HG02588 (cell line): ENCODE data around the gene RAI2.

ENCODE experiments used
- ATAC-seq: cut with Tn5 transposase; IDR thresholded peaks from one replicate; pipeline ENCODE4 v1.9.1; 2021; ENCODE audit warnings: mild to moderate bottlenecking, moderate library complexity; ENCODE audit not compliant: unreplicated experiment

RAI2 gene

DNA sequence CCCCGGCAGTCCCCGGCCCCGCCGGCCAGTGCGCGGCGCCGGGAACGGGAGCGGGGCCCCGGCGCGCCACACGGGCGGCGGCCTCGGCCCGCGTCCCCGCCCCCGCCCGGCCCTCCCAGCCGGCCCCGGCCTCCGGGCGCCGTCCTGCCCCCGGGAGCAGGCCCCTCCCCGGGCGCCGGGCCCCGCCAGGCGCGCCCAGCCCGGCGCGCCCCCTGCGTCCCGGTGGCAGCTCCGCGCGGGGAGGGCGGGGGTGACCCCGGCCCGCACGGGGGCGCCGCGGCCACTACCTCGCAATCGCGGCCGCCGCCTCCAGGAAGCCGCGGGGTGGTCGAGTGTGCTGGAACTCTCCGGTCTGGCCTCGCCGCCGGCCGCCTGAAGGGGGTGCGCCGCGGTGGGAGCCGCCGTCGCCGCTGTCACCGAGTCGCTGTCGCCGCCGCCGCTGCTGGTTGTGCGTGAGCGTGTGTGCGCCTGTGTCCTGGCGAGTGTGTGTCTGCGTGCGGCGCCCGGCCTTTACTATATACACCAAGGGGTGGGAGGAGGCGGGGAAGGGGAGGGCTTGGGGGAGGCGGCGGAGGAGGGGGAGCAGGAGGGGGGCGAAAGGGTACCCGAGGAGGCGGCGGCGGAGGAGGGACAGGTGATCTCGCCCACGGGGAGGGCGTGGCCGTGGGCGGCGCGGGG is at the start of gene RAI2:
Gene RAI2 (minus strand): TSS at position 488 of the 678 bp plus-strand sequence. CDS start 59,288 bp downstream, outside the sequence.
- ATAC-seq = no peak

DNA sequence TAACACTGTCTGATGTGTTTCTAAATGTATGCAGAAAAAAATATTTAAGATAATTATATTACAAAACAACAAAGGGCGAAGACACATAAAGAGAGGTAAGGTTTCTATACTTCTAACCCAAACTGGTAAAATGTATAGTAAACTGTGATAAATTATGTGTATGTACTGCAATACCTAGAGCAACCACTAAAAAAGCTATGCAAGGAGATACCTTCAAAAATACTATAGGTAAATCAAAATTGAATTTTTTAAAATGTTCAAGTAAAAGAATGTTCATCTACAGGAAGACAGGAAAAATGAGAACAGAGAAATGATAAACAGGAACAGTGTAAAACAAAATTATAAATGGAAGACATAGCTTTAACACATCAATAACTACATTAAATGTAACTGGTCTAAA is 27.3 kb upstream of the RAI2 start:
- ATAC-seq = no peak

DNA sequence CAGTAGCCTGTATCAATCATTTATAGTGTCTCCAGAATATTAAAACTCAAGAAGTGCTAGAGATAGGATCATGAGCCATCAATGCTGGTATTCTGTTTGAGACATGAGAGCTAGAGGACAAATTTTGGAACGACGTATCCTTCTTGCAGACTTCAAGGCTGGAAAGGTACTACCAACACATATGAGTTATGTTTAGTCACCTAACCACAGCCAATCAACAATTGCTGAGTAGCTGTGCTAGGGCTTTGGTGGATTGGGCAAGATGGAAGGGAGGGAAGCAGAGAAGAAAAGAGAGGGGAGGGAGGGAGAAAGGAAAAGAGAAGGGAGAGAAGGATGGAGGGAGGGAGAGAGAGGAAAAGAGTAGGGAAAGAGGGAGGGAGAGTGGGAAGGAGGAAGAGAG is 21.6 kb upstream of the RAI2 start:
- ATAC-seq = no peak

DNA sequence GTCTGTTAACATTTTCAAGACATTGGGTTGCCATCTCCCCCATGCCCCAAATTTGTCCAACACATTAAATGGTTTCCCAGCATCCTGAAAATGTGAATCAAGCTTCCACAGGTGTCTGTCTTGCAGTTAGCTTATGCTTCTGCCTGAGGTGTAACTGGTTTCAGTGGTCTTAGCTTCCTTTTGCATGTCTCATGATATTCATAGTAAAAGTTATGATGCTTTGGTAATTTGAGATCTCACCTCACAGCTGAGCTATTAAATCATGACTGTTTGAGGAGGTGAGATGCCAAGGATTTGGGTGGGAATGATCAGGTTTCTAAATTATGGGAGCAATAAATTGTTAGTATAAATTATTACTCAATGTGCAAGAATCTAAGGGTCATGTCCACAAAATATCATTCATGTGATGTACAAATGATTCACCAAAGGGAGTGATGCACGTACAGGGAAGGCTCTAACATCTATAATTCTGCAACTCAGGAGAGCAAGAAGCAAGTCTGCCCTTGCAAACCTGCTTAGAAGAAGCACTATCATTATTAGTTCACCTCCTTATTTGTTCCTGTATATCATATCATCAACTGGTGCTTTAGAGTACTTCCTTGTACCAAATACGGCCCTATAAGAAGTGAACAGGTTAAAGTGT is 17.1 kb upstream of the RAI2 start:
- ATAC-seq = no peak

DNA sequence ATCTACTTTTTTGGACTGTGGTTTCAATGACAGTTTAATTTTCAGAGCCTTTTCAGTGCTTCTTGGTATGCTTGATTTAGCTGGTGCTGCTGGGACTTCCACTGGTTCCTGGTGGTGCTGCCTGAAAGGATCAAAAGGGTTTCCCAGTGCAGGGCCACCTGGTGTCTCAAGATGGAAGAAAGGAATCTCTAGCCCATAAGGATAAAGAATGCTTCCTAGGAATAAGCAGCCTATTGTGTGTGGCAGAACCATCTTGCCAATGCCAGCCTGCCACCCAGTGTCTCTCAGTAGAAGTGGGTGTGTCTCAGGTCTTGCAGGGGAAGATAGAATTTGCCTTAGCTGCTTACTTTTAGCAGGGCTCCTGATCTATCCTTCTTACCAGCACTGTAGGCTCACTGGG is 15.0 kb upstream of the RAI2 start:
- ATAC-seq = no peak

DNA sequence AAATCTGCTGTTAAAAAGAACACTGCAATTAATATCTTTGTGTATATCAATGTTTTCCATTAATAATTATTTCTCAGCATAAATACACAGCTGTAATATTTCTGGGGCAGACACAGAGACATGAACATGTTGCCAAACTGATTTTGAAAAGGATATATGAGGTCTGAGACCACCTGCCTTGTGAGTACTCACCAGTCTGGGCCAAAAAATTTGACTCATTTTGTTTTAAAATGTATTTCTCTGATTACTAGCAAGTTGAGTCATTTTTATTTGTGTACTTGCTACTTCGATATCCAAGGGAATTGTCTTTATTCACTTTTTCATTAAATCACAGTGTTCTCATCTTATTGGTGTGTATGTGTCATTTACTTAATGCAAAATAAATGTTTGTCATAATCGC is 8.5 kb upstream of the RAI2 start:
- no peak for ATAC-seq

DNA sequence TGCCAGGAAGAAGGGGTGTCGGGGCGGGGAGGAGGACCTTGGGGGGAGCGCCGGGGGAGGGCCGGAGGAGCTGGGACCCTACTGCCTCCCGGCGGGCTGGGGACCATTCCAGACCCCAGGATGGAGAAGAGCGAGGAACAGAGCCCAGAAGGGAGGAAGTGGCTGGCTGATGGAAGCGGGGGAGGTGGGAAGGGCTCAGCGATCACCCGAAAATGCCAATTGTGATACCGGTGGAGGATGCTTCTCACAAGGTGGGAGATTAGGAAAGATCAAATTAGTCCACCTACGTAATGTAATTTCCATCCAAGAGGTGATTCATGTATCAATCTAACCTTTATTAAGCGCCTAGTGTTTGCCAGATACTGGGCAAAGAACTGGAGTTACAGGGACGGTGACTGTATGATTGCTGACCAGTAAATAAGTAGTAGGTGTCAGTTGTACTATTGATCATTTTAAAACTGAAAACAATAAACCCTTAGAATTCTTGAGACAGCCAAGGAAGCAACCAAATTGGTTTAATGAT is 452 bp upstream of the RAI2 start:
- no peak for ATAC-seq

DNA sequence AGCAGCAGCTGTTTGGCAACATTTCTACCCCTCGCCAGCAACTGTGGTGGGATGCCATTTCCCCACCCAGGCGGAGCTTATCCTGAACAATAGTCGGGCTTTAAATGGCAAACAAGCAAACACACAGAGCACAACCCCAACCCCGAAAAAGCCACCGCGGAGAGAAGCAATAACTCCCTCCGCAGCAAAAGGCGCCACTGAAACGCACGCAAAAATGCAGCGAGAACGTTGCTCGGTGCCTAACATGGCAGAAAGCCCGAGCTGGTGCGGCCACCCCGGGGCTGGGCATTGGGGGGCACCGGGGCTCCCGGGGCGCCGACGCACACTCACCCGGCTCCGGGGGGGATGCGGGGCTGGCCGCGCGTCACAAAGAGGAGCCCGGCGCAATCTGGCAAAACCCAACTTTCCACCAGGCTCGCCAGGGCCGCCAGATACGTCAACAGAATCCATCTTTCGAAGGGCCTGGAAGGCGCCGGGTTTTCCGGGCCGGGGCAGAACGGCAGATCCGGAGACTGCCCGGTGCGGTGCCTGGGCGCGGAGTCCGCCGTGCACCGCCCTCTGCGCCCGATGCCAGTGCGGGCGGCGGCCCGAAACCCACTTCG is 818 bp downstream of the RAI2 start:
- ATAC-seq = no peak

DNA sequence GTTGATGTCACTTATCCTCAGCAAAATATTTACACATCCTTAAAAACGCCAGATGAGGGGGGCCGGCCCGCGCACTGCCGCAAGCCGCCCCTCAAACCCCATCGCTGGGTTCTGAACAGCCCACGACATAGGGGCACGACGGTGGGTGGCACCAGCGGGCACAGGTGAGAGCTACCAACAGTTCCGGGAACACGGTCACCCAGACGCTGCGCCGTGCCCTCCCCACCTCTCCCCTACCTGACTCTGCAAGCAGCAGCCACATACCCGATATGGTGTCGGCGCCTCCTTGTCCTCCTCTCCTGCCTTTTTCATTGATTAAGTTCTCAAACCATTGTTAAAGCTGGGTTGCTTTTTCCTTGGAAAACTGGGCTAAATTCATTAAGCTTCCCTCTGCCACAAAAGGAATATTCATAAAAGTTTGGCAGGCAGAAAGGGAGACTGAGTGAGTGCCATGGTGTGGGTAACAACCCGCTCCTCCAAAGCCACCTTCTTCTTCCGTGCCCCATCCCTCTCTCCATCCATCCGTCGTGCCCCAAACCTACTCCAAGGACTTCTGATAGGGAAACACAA is 1.4 kb downstream of the RAI2 start:
- ATAC-seq = no peak

DNA sequence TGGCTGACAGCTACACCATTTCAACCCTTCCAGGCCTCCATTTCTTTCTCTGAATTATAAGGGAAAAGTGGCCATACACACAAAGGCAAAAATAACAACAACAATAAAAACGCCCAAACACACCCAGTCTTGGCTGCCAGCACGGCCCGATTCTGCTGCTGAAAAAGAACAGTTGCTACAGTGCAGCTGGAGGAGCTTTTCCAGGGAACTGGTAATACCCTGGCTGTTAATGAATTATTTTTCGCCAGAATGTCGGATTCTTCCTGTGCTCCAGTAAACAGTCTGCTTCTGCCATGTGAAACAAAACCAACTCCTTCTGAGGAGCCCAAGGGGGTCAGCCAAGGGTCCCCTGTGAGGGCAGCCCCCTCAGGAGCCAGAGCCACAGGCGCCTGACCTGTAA is 6.6 kb downstream of the RAI2 start:
- no peak for ATAC-seq

DNA sequence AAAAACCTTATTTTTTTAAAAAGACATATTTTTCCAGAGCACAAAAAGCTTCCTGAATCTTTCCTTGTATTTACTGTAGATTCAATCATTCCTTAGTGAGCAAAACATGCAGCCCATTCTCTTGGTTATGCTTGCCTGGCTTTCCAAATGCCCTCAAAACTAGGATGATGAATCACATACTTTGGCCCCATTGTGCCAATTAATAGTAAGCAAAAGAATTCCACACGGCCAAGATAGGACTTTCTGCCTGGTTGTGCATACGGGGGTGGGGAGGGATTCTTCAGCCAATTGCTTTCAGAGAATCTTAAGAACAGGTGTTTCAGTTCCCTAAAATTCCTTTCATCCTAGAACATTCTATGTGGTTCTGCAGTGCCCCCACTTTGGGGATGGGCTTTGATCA is 7.0 kb downstream of the RAI2 start:
- ATAC-seq = no peak

DNA sequence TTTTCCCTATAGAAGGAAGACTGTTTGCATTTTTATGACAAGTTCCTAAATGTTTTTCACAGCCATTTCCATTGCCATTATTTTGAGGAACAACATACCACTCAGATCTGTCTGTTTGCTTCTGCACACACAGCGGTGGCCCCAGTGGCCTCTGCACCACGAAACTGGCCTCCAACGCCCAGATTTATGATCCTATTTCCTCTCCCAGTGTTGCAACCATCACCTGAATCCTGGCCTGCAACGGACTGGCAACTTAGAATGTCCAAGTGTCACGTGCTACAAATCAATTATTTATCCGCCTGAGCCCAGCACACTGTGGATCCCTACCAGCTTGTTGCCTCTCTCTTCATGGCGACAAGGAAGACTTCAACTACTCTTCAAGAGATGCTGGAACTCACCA is 9.2 kb downstream of the RAI2 start:
- ATAC-seq = no peak

DNA sequence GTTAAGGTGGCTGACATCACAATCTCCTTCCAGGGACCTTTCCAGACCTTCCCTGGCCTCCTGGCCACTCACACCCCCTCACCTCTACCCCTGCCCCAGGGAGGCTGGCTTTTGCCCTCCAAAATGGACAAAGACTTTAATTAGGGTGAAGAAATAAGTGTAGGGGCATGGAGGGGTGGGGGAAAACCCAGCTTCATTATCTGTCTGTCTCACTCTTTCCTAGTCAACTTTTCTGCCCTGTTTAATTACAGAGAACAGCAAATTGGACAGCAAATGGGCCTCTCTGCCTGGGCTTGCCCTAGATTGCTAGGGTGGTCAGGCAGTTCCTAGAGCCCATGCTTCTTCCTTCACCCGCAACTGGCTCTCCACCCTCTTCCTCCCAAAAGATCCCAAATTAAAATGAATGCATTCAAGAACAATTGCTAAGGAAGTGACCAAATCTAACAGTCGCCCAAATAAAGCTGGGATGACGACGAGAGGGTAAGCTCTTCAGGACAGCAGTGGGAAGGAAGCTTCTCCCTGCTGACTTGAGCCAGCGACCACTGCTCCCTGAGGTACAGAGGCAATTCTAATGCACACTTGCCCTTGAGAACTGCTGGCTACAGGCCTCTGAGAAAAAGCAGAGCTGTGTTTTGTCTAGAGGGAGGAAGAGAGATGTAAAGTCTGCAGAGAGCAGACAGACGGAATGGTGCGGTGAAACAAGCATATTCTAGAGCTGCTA is 12.4 kb downstream of the RAI2 start:
- no peak for ATAC-seq

DNA sequence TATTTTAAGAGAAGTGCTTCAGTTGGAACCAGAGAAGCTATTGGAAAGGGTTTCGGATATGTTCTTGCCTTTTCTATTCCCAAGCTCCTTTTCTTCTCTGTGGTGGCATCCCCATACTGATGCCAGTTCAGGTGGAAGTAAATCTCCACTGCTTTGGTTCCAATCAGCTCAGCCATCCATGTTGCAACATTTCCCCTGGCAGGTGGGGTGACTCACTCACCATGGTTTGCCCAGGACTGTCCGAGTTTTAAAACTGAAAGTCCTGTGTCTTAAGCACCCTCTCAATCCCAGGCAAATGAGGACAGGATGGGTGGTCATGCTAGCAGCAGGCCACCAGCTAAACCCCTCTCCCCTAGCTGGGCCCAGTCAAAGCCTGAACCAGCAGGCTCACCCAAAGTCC is 15.1 kb downstream of the RAI2 start:
- ATAC-seq = no peak

DNA sequence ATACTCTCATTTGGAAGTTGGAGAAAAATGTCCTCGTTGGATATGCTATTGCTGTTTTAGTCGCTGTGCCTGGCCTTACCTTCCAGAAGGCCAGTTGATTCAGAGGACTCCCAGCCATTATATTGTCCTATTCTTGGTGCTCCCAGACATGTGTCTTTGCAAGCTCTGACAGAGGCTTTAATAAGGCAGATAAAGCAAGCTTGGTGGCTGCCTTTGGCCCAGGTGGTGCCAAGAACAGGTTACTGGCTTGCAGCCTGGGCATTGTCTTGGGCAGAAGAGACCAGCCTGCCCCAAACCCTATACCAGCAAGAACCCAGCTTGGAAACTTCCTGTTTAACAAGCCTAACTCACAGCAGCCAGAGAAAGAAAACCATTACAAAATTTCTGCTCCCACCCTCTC is 16.9 kb downstream of the RAI2 start:
- ATAC-seq = no peak

DNA sequence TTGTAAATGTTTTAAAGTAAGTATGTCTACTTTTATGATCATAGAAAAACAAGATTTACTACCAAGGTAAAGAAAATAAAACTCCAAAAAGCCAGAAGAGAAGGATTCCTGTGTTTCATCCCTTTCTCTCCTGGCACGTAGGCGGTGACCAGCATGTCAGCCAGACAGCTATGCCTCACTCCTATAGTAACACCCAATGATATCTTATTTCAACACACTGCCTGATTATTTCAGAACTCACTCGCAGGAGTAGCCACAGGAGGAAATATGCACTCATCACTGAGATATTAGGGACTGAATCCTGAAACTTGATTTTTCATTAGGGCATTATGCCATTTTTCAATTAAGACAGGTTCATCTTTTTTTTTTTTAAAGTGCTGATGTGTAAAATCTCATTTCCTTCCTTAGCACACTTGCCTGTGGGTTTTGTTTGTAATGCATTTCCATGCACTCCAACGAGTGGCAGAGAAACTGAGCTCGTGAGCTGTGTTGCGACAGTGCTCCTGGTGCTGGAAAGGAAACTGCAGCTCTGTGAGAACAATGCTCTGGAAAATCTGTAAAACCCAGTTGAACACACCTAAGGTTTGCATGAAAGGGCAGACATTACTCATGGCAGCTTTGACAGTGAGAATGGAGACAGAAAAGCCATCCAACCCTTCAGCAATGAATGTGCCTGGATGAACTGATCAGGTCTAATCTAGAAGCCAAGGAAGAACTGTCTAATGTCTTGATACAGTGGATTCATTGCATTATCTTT is 18.2 kb downstream of the RAI2 start:
- ATAC-seq = no peak

DNA sequence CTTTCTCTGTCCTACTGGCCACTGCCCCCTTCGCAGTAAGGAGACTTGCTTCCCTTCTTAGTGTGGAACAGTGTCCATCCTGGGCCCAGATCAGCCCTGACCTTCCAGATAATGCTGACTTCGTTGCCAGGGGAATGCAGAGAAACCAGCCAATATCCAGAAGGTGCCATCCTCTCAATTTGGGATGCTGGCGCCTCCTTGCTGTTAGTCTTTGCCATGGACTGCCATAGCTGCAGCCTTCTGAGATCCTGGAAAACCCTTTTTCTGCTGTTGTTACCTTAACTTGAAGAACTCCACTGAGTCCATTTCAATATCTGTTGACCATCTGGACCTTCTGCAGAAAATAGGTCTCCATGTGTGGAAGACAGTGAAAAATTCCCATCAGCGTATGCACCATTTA is 21.8 kb downstream of the RAI2 start:
- ATAC-seq = no peak

DNA sequence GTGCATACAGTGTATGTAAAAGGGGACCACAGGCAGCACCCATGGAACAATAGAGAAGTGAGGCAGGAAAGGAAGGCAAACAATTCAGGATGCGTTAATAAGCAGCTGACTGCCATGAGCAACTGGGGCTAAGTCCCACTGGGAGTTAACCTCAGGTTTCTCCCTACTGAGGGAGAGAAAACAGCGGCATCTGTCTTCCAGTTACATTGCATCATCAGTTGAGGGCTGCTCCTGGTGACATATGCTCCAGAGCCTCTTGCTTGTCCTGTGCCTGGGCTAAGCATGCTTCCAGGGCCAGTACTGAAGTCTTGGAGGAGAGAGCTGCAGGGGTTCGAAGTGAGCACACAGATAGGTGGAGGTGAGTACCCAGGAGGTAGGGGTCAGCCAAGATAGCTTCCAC is 24.3 kb downstream of the RAI2 start:
- no peak for ATAC-seq

DNA sequence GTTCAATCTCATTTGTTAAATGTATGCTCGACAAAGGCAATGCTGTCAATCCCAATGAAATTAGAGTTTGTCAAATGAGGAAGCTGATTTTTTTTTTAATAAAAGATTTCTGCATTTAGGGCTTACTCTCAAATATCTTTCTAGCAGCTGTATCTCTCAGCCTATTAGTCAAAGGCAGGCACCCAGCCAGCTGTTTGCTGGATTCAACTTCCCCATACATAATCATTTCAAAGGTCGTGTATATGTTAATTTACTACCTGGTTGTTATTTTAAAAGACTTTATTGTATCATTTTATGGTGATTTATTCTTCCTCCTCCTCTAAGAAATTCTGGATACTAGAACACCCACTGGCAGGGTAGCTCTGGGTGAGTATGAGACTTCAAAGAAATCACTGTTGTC is 27.1 kb downstream of the RAI2 start:
- no peak for ATAC-seq

DNA sequence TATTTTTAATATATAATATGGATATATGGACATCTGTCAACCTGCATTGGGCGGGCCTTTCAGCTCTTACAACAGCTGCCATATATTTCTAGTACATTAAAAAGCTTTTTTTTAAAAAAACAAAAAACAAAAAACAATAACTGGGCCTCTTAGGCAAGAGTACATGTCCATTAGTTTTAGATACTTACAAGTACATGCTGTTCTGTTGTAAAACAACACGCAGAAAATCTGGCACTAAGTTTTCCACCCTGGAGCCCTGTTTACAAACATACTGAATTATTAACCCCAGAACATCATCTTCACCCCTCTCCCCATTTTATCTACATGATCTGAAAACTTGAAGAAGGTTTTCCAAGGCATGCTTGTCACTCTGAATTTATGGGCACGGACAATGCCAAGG is 29.8 kb downstream of the RAI2 start:
- ATAC-seq = no peak

DNA sequence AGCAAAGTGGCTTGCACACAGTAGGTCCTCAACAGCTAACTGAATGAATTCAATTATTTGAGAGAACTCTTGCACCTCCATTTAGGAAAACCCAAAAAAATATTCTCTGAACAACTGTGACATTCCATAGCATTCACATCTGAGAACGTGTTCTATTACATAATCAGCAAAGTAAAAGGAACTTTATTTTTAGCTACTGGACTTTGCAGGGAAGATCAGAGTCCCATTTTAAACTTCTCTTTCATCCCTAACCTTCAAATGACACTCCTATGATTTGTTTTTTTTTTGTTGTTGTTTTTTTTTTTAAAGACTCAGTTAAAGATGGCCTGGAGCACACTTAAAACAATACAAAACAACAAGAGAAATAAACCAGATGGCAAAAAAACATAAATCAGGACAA is 30.9 kb downstream of the RAI2 start:
- no peak for ATAC-seq
